HG03095 (cell line): ENCODE measurements around the gene NR6A1.

Experiments
- ATAC-seq: cut with Tn5 transposase; IDR thresholded peaks from one replicate; pipeline ENCODE4 v1.9.1; 2021; ENCODE audit warnings: moderate library complexity; ENCODE audit not compliant: unreplicated experiment

NR6A1 gene

DNA sequence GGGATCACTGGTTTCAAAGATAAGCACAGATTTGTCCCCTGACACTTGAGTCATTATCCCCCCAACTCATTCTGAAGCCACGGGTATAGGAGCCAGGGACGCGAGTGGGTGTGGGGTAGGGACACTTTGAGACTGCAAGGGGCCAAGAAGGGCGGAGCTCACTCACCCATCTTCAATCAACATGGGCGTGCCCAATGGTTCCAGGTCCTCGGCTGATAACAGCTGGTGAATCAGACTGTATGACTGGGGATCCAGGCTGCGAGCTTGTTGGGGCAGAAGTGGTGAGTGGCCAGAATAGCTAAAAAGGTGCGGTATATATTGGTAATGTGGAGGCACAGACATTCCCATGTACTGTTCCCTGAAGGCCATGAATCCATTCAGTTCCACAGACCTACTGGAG lies 233.2 kb downstream of the NR6A1 start:
- ATAC-seq: no peak

DNA sequence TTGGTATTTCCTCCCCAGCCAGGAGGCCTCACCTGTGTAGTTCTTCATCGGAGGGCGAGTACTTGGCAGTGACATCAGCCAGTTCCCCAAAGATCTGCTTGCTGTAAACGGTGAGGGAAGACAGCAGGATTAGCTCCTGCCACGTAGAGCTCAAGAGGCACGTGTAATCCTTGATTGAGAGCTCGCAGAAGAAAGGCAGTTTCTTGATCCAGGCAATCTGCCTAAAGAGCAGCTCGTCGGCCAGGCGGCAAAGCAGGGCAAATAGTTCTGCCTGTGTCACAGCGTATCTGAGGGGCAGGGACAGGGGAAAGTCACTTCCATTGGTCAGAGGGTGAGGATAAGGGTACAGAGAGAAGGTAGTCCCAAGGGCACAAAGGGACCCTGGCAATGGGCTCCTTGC lies 235.3 kb downstream of the NR6A1 start:
- ATAC-seq: no peak

DNA sequence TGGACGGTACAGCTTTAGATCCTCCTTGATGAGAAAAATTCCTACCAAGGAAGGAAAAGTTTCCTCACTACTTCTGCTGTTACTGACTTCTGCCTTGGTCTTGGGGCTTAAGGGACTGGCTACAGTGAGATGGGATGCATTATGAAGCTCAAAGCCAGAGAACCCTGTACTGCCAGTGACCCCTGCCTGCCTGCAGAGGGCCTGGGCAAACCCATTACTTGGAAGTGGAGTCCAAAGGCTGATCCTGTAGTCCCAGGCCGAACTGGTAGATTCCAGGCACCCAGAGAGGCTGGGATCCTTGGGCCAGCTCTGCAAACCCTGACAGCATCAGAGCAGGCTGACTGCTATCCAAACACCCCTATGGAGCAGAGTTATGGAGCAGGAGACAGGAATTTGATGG lies 238.2 kb downstream of the NR6A1 start:
- ATAC-seq: no peak

DNA sequence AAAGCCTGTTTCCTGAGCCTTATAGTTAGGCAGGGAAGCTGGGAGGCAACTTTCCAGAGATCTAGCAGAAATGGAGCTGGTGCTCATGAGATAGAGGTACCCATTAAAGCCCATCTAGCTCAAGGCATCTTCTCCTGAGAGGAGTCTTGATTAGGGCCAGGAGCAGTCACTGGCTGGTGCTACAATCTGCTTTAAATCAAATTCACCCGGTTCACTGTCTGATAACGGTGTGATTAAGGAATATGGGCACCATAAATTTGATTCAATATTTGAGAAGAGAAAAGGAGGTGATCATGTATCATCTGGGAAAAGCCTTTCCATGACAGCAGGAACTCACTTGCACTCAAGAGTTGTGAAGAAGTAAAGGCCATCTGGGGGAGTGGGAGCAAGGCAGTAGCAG lies 240.0 kb downstream of the NR6A1 start:
- no peak for ATAC-seq

DNA sequence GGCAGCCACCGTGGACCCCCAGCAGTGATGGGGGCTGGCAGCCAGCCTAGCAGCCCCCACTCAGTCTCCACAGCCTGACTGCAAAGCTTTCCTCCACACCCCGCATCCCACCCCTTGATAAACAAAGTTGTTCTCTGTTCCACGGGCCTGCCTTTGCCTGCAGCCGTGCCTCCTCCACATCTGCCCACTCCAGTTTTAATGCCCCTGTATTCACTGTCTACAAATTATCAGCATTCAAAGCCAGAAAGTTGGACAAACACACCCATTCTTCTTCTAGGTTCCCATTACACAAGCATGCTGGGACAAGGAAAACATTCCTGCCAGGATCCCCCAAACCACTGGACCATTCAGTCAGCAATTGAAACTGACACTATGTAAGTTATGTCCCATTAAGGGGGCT lies 240.9 kb downstream of the NR6A1 start:
- no peak for ATAC-seq

DNA sequence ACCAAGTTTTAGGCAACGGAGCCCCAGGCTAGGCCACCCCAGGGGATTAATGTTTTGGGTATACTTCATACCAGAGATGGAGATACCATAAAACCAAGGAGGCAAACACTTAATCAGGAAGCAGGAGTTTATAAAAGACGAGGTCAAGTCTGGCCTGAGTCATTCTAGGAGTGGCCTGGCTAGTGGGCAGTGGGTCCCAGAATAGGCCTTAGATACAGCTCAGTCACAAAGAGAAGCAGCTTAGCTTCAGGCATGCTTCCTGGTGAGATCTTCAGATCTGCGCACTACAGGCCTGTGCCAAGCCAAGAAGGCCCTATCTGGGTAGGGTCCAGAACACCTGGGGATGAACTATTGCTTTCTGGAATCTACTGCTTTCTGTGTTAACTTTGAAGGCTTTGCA lies 243.3 kb downstream of the NR6A1 start:
- ATAC-seq: no peak

DNA sequence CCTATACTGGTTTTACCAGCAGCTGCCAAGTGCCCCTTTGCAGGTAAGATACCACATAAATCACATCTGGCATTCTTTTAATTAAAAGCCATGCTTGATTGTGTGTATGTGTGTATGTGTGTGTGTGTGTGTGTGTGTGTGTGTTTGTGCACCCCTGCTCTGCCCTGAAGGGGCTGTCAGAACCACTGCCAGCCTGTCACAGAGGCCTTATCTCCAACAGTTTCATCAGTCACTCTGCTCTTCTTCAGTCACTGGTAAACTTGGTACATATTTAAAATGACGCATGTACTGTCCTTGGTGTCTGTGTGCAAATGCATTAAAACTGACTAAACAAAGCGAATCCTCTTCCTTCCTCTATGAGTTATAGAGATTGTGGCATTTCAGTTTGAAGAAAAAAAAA lies 244.9 kb downstream of the NR6A1 start:
- ATAC-seq: no peak

DNA sequence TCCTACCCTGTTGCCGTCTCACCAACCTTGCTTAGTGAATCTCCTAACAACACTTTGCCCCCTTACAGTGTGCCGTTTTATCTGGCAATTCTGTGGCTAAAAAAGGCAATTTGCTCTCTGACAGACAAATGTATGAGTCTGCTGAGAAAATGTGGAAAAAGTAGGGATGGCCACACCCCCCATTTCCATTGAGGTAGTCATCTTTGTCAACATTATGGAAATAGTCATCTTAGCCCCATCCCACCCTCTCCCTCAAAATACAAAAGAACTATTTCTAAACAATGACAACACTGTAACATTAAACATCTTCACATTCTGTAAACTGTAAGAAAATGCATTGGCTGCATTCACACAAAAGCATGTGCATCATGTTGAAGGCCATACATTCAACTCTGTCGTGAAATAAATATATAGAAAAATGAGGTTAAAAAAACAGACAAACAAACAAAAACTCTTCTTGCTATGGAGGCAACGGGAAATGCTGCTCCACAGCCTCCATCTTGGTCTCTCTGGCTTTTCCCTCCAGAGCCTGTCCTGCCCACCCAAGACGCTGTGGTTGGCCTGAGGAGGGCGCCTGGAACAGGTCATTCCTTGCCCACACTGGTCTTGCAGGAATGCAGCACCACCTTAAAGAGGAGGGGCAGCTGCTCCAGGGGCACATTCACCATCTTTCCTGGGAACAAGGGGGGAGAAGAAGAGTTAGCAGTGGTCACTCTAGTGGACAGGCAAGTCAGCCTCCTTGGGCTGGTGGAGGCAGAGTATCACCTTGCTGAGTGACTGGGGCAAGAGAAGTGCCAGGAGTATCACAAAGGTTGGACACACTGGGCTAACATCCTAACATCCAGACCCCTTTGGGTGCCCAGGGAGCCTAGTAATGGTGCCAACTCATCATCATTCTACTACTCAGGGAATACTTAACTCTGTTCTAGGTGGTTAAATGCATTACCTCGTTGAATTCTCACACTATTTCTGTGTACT lies 248.7 kb downstream of the NR6A1 start:
- ATAC-seq: no peak

DNA sequence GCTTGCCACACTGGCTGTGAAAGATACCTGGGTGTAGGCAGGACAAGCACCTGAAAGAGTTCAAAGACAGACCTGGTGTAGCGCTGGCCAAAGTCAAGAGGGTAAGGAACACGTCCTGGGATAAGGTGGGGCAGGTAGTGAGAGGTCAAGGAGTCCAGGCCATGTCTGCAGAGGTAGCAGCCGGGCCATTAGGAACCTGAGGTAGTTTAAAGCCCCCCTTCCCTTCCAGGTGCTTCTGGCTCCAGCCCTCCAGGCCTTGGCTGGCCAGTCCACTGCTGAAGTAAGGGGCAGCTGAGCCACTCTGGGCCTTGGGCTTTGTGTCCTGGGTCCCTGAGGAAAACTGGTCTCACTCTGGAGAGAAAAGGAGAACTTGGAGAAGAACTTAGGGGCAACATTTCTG lies 250.0 kb downstream of the NR6A1 start:
- ATAC-seq: no peak

DNA sequence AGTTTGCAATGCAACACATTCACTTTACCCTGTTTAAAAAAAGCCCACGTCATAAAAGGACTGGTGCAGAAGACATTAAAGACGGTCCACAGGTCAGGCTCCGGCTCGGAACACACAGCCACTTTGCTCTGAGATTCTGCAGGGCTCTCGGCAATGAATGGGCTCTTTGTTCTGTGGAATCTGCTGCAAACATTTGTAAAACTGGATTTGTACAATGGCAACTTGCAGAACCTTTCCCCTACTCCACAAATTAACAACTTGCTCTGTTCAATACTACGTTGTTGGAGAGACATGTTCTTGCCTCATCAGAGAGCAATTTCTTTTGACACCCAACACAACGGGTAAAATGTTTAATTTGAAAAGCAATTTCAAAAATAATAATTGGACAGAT lies 250.9 kb downstream of the NR6A1 start:
- no peak for ATAC-seq

DNA sequence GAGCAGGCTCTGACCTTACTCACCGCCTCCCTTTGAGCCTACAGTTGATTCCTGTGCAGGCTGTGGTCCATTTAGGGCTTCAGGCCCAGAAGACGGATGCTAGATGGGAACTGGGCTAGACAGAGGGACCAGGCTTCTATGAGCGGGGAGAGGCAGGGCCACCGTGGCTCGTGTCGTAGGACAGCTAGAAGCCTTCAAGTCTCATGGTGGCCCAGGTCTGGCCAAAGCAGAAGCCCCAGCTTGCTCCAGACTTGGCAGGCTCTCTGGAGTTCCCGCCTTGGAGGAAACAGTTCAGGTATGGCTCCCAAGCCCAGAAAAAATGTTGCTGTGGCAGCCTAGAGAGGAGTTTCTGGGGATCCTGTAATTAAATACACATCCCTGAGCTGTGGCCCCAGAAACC lies 253.0 kb downstream of the NR6A1 start:
- ATAC-seq: no peak

DNA sequence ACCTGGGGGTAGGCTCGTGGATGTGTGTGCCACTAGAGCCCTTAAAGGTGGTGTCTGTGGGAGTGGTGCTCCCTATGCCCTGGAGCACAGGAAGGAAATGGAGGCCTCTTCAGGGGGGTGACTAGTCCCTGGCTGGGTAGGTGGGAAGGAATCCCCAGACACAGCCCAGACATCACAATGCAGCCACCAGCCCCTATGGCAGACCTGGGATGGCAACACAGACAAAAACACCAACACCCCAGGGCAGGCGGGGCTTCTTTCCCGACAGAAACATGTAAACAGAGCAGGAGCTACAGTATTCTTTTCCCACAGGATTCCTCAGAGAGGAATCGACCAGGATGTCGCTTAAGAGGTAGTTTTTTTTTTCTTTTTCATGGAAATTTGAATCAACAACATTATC lies 253.5 kb downstream of the NR6A1 start:
- no peak for ATAC-seq

DNA sequence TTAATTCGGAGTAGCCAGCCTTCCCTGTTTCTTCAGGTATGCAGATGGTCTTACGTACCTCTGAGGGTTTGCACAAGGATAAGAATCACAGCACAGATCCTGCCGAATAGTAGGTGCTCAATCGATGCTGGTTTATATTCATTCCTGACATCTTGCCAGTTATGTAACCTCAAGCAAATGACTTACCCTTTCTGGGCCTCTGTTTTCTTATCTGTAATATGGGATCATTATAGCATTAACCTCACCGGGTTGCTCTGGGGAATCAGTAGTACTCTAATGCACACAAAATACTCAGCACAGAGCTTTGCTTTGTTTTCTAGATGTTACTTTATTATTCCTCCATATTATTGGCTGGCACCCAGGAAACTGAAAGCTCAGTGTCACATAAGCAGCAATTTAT lies 256.2 kb downstream of the NR6A1 start:
- ATAC-seq: no peak

DNA sequence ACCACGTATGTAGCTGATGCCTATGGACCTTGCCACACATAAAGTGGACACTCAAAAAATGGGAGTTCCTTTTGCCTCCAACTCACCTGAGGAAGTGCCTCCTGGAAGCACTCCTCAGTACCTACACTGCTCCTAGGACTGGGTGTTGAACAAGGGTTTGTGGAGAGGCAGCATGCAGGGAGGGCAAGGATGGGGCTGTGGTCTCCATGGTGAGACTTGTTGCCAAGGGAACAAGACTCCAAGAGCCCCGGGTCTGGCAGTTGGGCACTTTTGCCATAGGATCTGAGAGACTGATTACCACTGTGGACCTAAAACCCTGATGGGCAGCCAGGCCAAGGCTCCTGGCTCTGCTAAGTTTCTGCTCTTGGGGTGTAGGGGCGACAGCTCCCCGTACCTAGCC lies 257.0 kb downstream of the NR6A1 start:
- no peak for ATAC-seq

DNA sequence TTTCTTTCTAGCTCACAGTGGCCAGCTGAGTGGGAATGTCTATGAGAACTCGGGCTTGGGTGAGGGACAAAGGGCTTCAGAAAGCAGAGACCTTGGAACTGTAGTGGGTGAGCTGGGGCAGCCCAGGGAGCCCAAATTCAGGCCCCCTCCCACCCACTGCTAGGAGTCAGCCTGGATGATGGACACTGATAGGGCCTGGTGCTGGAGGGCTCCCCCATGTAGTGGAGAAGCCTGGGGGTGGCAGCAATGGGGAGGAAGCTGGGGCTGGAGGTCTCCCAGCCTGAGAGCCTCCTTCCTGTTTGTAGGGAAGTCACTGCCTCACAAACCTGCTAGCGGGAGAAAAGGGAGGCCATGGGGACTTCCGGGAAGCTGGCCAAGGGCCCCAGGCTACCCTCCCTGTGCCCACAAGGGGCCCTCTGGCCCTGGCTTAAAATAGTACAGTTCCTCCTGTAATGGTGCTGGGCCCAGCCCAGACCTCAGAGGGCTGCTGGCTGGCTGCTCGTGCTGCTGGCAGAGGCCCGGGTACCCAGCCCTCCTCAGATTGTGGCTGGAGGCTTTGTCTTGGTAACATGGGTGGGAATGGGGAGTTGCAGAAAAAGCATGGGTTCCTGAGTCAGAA lies 257.6 kb downstream of the NR6A1 start:
- ATAC-seq: no peak

DNA sequence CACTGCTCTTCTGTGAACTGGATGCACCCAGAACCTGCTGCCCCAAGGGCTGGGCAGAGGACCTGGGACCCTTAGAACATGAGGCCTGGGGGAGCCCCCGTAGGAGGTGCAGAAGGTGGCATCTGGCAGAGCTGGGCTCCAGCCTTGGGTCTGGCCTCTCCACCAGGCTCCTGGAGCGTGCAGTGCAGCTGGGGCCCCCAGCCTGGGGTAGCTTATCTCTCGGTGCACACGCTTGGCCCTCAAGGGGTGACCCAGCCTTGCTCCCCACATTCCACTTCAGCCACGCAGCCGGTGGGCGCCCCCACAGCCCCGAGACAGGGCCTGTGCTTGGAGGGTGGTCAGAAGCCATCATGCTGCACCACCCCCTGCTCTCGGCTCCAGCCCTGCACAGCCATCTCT lies 258.3 kb downstream of the NR6A1 start:
- ATAC-seq: no peak

DNA sequence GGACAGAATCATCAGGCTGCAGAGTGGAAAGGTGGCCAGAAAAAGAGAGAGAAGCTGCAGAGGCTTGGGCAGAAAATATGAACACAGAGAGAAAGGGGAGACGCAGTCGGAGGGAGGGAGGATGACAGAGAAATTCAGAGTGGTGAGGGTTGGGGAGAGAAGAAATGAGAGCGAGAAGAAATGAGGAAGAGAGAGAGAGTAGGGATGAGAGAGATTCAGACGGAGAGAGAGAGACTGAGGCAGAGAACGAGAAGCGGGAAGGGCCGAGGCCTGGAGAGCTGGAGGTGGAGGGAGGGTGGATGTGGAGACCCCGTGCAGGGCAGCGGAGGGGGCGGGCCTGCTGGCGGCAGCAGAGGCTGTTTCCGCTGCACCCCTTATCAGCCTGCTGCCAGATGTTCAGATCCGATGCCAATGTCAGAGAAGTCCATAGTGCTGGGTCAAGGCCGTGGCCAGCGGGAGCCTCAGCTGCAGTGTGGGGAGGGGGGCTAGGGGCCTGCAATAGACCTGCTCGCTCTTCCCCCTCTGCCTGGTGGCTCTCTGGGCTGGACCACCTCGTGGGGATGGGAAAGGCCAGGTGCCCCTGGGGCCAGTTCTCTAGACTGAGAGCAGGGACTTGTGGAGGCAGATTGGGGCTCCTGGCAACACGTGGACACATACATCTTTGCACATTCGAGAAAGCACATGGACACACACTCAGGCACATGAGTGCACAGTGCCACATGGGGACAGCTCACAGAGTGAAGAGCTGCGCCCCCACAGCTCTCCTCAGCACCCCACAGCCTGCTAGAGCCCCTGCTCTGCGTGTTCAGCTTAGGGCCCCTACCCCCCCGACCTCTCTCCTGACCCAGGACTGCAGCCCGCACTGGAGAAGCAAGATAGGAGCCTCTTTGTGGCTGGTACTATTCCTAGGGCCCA lies 259.0 kb downstream of the NR6A1 start:
- ATAC-seq: no peak

DNA sequence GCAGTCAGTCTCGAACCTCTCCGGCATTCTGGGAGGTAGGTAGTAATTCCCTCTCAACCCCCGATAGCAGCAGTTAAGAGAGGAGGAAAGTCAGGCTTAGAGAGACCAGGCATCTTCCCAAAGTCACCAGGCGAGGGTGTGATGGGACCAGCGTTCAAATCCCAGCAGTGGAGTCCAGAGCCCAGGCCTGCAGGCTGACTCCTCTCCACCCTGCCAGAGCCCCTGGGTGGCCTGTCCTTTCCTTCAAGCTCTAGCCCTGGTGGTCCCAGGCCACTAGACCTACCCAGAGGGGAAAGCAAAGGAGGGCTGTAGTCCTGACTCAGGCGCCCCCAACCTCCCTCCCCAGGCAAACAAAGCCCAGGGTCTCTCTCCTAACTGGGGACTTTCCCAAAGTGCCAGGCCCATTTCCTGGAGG lies 259.7 kb downstream of the NR6A1 start:
- ATAC-seq: no peak

DNA sequence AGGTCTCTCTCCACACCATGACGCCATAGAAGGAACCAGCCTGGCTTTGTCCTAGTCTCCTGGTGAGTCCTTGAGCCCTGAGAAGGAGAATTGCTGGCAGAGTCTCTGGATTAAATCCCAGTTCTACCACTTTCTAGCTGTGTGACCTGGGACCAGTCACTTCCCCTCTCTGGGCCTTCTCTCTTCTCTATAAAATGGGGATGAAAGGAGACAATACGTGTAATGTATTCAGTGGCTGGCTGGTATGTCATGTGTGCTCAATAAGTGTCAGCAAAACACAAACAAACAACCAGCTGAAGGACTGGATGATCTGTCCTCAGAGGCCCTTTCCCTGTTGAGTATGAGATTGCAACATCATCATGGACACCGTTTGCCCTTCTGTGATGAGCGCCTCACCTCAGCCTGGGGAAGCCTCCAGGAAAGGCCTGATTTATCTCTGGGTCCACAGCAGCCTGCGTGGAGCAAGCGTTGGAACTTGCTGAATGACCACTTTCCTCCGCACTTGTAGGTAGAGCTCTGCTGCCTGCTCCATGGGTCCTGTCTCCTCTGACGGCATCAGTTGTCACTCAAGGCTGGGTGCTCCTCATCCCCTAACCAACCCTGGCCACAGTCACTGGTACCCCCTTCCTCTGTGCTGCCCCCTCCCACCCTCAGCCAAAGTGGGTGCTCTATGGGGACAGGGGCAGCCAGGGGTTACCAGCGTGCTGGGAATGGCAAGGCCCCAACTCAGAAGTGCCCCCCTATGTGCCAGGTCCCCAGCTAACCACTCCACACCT lies 260.3 kb downstream of the NR6A1 start:
- ATAC-seq: no peak

DNA sequence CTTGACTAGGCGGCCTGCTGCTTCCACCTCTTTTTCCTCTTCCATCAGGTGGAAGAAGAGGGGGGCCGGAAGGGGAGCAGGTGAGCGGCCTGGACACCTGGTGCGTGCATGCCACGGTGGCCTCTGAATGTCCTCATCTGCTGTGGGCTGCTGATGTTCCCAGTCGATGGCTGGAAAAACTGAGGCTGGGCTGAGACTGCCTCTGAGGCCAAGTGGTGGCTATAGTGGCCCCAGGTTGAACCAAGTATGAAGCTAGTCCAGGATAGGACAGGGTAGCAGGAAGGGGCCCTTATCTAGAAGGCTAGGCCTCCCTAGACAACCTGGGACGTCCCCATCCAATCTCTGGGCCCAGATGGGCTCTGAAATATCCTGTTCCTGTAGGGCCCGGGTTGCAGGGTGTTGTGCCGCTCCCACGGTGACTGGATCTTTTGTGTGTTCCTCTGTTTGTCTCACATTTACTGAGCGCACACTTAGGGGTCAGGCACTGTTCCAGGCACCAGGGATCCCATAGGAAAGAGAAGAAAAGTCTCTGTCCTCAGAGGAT lies 263.2 kb downstream of the NR6A1 start:
- ATAC-seq: no peak
